MG63 (cell line): ENCODE measurements around the gene ARSI. TPM values are rescaled to one million over a fixed set of nuclear protein-coding genes. Genes with fewer than 3 reads are reported as not detected.

ENCODE experiments used
- DNase-seq: peaks from one replicate; pipeline ENCODE4 v3.0.0-alpha.2; 2020
- H3K27me3 ChIP-seq: fragments of 250-450 bp; sonication (Bioruptor Pico); 2 replicates; pipeline ENCODE4 v1.5.1; 2020; ENCODE audit warnings: mild to moderate bottlenecking, moderate library complexity
- H3K36me3 ChIP-seq: fragments of 250-450 bp; sonication (Bioruptor Pico); 2 replicates; pipeline ENCODE4 v1.5.1; 2020; ENCODE audit warnings: mild to moderate bottlenecking, moderate library complexity
- H3K4me3 ChIP-seq: fragments of 250-450 bp; sonication (Bioruptor Pico); 2 replicates; pipeline ENCODE4 v1.5.1; 2020; ENCODE audit warnings: mild to moderate bottlenecking, moderate library complexity
- H3K9me3 ChIP-seq: fragments of 250-450 bp; sonication (Bioruptor Pico); 2 replicates; pipeline ENCODE4 v1.5.1; 2020; ENCODE audit warnings: mild to moderate bottlenecking, moderate library complexity
- total RNA-seq: library from RNA; depleted of rRNA; stranded (reverse); fragments of >200 nt; shearing (Covaris generic); gene quantifications from 2 replicates; pipeline ENCODE4 v1.2.3, GENCODE V29; 2014; ENCODE audit warnings: low replicate concordance

The ARSI gene
- total RNA-seq, 1 experiment from 2014 or later, result 45.4 TPM

GRCh38 chr5:150301170-150301505, 1.6 kb downstream of the ARSI start:
- peaks cover 10% of the 10 kb centered on the region for H3K36me3 ChIP-seq
- no peaks in the 10 kb centered on the region for H3K27me3 ChIP-seq
- H3K9me3 ChIP-seq, result no peaks in the 10 kb centered on the region
- DNase-seq, result peak; percentile 88
- peak overlapping the region; percentile 26 for H3K4me3 ChIP-seq

GRCh38 chr5:150300496-150301169, 2.1 kb downstream of the ARSI start:
- H3K36me3 ChIP-seq, result peaks cover 10% of the 10 kb centered on the region
- peak overlapping the region; percentile 26 for H3K4me3 ChIP-seq
- DNase-seq, result no peak
- no peaks in the 10 kb centered on the region for H3K9me3 ChIP-seq
- no peaks in the 10 kb centered on the region for H3K27me3 ChIP-seq

- Histone ChIP-seq H3K27me3 (no peaks in the 10 kb centered on the region), H3K4me3 (no peak overlapping the region), H3K9me3 (no peaks in the 10 kb centered on the region), H3K36me3 (peaks cover 10% of the 10 kb centered on the region)
- DNase-seq, result peak; percentile 58
Measured at GRCh38 chr5:150299571-150300327, 3.0 kb downstream of the ARSI start.

- peaks cover 10% of the 10 kb centered on the region for H3K36me3 ChIP-seq
- H3K9me3 ChIP-seq, result no peaks in the 10 kb centered on the region
- H3K27me3 ChIP-seq, result no peaks in the 10 kb centered on the region
- no peak overlapping the region for H3K4me3 ChIP-seq
- DNase-seq, result peak; percentile 95
Measured at GRCh38 chr5:150298701-150299451, 3.8 kb downstream of the ARSI start.

- Histone ChIP-seq H3K36me3 (peaks cover 10% of the 10 kb centered on the region), H3K27me3 (no peaks in the 10 kb centered on the region), H3K9me3 (no peaks in the 10 kb centered on the region), H3K4me3 (no peak overlapping the region)
- DNase-seq, result no peak
Measured at GRCh38 chr5:150297934-150298595, 4.6 kb downstream of the ARSI start.

GRCh38 chr5:150297236-150297890, 5.3 kb downstream of the ARSI start:
- DNase-seq, result no peak
- no peak overlapping the region for H3K4me3 ChIP-seq
- peaks cover 10% of the 10 kb centered on the region for H3K36me3 ChIP-seq
- no peaks in the 10 kb centered on the region for H3K9me3 ChIP-seq
- H3K27me3 ChIP-seq, result no peaks in the 10 kb centered on the region

- Histone ChIP-seq H3K9me3 (no peaks in the 10 kb centered on the region), H3K36me3 (peaks cover 10% of the 10 kb centered on the region), H3K27me3 (no peaks in the 10 kb centered on the region), H3K4me3 (no peak overlapping the region)
- DNase-seq, result no peak
Measured at GRCh38 chr5:150296496-150296895, 6.2 kb downstream of the ARSI start.

- Histone ChIP-seq H3K4me3 (no peak overlapping the region), H3K36me3 (peaks cover 10% of the 10 kb centered on the region), H3K27me3 (no peaks in the 10 kb centered on the region), H3K9me3 (no peaks in the 10 kb centered on the region)
- no peak for DNase-seq
Measured at GRCh38 chr5:150295741-150296486, 6.8 kb downstream of the ARSI start.

GRCh38 chr5:150295172-150295634, 7.5 kb downstream of the ARSI start:
- H3K9me3 ChIP-seq, result no peaks in the 10 kb centered on the region
- H3K36me3 ChIP-seq, result peaks cover 10% of the 10 kb centered on the region
- H3K27me3 ChIP-seq, result no peaks in the 10 kb centered on the region
- peak; percentile 96 for DNase-seq
- no peak overlapping the region for H3K4me3 ChIP-seq

- peaks cover 10% of the 10 kb centered on the region for H3K36me3 ChIP-seq
- H3K27me3 ChIP-seq, result no peaks in the 10 kb centered on the region
- H3K4me3 ChIP-seq, result no peak overlapping the region
- DNase-seq, result no peak
- H3K9me3 ChIP-seq, result no peaks in the 10 kb centered on the region
Measured at GRCh38 chr5:150294551-150295071, 8.1 kb downstream of the ARSI start.

GRCh38 chr5:150293091-150293941, 9.4 kb downstream of the ARSI start:
- H3K9me3 ChIP-seq, result no peaks in the 10 kb centered on the region
- H3K27me3 ChIP-seq, result no peaks in the 10 kb centered on the region
- H3K36me3 ChIP-seq, result peaks cover 6% of the 10 kb centered on the region
- no peak overlapping the region for H3K4me3 ChIP-seq
- no peak for DNase-seq

- no peak for DNase-seq
- Histone ChIP-seq H3K36me3 (no peaks in the 10 kb centered on the region; the same call in 1 of the 2 replicates), H3K27me3 (no peaks in the 10 kb centered on the region), H3K9me3 (no peaks in the 10 kb centered on the region), H3K4me3 (no peak overlapping the region)
Measured at GRCh38 chr5:150291388-150292385, 11.0 kb downstream of the ARSI start.

GRCh38 chr5:150289551-150290390, 12.9 kb downstream of the ARSI start, which contains the start of gene CAMK2A:
CAMK2A (minus strand) TSS chr5:150289773; CDS start chr5:150289625, 148 bp downstream.
- H3K36me3 ChIP-seq, result no peaks in the 10 kb centered on the region; the same call in 1 of the 2 replicates
- H3K9me3 ChIP-seq, result no peaks in the 10 kb centered on the region
- DNase-seq, result no peak
- H3K4me3 ChIP-seq, result no peak within 1 kb of the TSS
- H3K27me3 ChIP-seq, result no peaks in the 10 kb centered on the region
